HepG2 (cell line): Measurements from ENCODE around the gene KTI12. TPM values are rescaled to one million over a fixed set of nuclear protein-coding genes. Genes with fewer than 3 reads are reported as not detected.

Experiments used
- BCLAF1 ChIP-seq: fragments of 450-650 bp; IDR thresholded peaks from 2 replicates; pipeline ENCODE4 v1.6.1; 2017; ENCODE audit warnings: mild to moderate bottlenecking
- CBX5 ChIP-seq: sonication (generic); formaldehyde crosslinking; IDR thresholded peaks from 2 replicates; pipeline ENCODE4 v1.4.0; 2020; ENCODE audit warnings: missing genetic modification reagents, borderline replicate concordance
- EED ChIP-seq: sonication (generic); formaldehyde crosslinking; IDR thresholded peaks from 2 replicates; pipeline ENCODE4 v1.5.0; 2020; ENCODE audit warnings: mild to moderate bottlenecking, missing genetic modification reagents
- GPN1 ChIP-seq: sonication (generic); formaldehyde crosslinking; IDR thresholded peaks from 2 replicates; pipeline ENCODE4 v1.5.1; 2020; ENCODE audit warnings: missing genetic modification reagents, borderline replicate concordance
- MAFG ChIP-seq: sonication (generic); formaldehyde crosslinking; IDR thresholded peaks from 2 replicates; pipeline ENCODE4 v1.5.1; 2020; ENCODE audit warnings: mild to moderate bottlenecking, missing genetic modification reagents
- SSRP1 ChIP-seq: IDR thresholded peaks from 2 replicates; pipeline ENCODE4 v1.6.1; 2016; ENCODE audit warnings: control low read depth
- ZKSCAN5 ChIP-seq: sonication (generic); formaldehyde crosslinking; IDR thresholded peaks from 2 replicates; pipeline ENCODE4 v1.5.1; 2020; ENCODE audit warnings: mild to moderate bottlenecking, missing genetic modification reagents
- ZMYM4 ChIP-seq: sonication (generic); formaldehyde crosslinking; IDR thresholded peaks from 2 replicates; pipeline ENCODE4 v1.8.1; 2023; ENCODE audit warnings: mild to moderate bottlenecking, missing genetic modification reagents
- ZNF136 ChIP-seq: sonication (generic); formaldehyde crosslinking; IDR thresholded peaks from 2 replicates; pipeline ENCODE4 v1.8.1; 2022; ENCODE audit warnings: low read depth, mild to moderate bottlenecking, moderate library complexity, missing genetic modification reagents
- ZNF335 ChIP-seq: sonication (generic); formaldehyde crosslinking; IDR thresholded peaks from 2 replicates; pipeline ENCODE4 v1.4.0; 2020; ENCODE audit warnings: missing genetic modification reagents
- ZNF512 ChIP-seq: sonication (generic); formaldehyde crosslinking; IDR thresholded peaks from 2 replicates; pipeline ENCODE4 v1.4.0; 2020; ENCODE audit warnings: mild to moderate bottlenecking, missing genetic modification reagents
- ZNF563 ChIP-seq: sonication (generic); formaldehyde crosslinking; IDR thresholded peaks from 2 replicates; pipeline ENCODE4 v1.8.0; 2022; ENCODE audit warnings: mild to moderate bottlenecking, moderate library complexity, missing genetic modification reagents
- polyA plus RNA-seq, 8 experiments: library from polyadenylated mRNA; depleted of rRNA in 3 of 8; stranded (reverse) in 7 of 8; unstranded in 1 of 8; fragments of >200 nt; fragmentation: Illumina TruSeq in 4 of 8; extraction: Trizol in 4 of 8; gene quantifications; 2 replicates each; pipeline versions ENCODE4 v1.2.1 to v1.2.3, GENCODE V29; 2011 to 2016; ENCODE audit warnings: low read depth in 4 of 8, missing spikeins in 1 of 8, mixed read lengths in 1 of 8; ENCODE audit not compliant: insufficient read depth in 1 of 8
- total RNA-seq, 5 experiments: library from RNA; depleted of rRNA; stranded (reverse); fragments of >200 nt; fragmentation: Illumina TruSeq; extraction: Trizol; gene quantifications; 2 replicates each; pipeline ENCODE4 v1.2.3, GENCODE V29; 2016; ENCODE audit warnings: low read depth in 1 of 5
- TF ChIP-seq, protein P1 (sequence below), 2 experiments: sonication (generic) in 1 of 2; formaldehyde crosslinking in 1 of 2; IDR thresholded peaks; 2 replicates each; pipeline versions ENCODE4 v1.6.1 to v1.9.0; 2014 to 2022; ENCODE audit warnings: antibody characterized with exemption in 1 of 2, borderline replicate concordance in 1 of 2, inconsistent platforms in 1 of 2, low read depth in 1 of 2, missing genetic modification reagents in 1 of 2
- TF ChIP-seq, protein P2 (sequence below): IDR thresholded peaks from 2 replicates; pipeline ENCODE4 v1.6.1; 2016; ENCODE audit warnings: control low read depth
- TF ChIP-seq, protein P3 (sequence below): sonication (generic); formaldehyde crosslinking; IDR thresholded peaks from 2 replicates; pipeline ENCODE4 v1.8.0; 2023; ENCODE audit warnings: mild to moderate bottlenecking, missing genetic modification reagents

The KTI12 gene
- total and polyA plus RNA-seq, 2 of the 13 experiments (the other 11 are each of a cell fraction or from before 2014, with no cell fraction given) = 7.4 to 10.2 TPM

DNA sequence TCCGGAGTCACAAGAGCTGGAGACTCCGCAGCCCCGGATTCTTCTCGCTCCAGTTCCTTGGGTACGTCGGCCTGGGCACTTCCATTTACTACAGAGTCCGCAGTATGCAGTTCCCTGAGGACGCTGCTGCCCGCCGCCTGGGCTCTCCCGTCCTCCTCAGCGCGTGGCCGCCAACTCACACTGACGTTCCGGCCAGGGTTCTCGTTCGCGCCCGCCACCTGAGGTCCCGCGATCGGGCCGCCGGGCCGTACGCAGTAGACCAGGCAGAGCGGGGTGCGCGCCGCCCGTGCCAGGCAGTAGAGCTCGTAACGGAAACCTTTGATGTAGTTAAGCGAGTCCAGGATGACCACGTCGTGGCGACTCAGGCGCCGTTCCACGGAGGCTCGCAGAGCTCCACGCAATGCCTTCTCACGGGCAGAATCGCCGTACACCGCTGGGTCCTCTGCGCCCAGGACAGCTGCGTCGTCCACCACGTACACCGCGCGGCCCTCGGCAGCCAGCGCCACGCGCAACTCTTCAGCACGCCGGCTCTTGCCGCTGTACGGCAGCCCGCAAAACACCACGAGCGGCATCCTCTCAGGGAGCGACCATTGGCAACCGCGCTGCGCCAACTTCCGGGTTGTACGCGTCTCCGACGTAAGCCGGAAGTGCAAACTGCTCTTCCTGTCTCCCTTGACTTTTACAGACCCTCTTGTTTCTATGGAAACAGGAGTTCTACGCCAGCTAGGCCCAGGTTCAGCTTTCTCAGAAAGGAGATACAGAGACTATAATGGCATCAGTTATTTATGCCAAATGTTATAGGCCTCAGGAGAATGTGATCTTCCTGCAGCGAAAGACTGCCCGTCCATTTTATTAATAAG lies at the start of gene KTI12 (continued):
- TF ChIP-seq CBX5 (CRISPR knock-in tag) (no peak), ZMYM4 (CRISPR knock-in tag) (peak; percentile 35; the same call in 1 of the 2 replicates), BCLAF1 (no peak), ZKSCAN5 (CRISPR knock-in tag) (no peak), GPN1 (CRISPR knock-in tag) (no peak), ZNF512 (no peak), SSRP1 (CRISPR knock-in tag) (no peak), EED (CRISPR knock-in tag) (peak; percentile 76), ZNF335 (CRISPR knock-in tag) (no peak), MAFG (CRISPR knock-in tag) (no peak), ZNF136 (CRISPR knock-in tag) (no peak), ZNF563 (no peak)
- TF ChIP-seq, protein P1, sequence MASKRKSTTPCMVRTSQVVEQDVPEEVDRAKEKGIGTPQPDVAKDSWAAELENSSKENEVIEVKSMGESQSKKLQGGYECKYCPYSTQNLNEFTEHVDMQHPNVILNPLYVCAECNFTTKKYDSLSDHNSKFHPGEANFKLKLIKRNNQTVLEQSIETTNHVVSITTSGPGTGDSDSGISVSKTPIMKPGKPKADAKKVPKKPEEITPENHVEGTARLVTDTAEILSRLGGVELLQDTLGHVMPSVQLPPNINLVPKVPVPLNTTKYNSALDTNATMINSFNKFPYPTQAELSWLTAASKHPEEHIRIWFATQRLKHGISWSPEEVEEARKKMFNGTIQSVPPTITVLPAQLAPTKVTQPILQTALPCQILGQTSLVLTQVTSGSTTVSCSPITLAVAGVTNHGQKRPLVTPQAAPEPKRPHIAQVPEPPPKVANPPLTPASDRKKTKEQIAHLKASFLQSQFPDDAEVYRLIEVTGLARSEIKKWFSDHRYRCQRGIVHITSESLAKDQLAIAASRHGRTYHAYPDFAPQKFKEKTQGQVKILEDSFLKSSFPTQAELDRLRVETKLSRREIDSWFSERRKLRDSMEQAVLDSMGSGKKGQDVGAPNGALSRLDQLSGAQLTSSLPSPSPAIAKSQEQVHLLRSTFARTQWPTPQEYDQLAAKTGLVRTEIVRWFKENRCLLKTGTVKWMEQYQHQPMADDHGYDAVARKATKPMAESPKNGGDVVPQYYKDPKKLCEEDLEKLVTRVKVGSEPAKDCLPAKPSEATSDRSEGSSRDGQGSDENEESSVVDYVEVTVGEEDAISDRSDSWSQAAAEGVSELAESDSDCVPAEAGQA (IDR thresholded peaks at IDR 0.05; ENCODE audit: low read depth) = 0 out of 2 replicates have a peak, but pooled peaks have one; percentile 47
- TF ChIP-seq, protein P1 (CRISPR knock-in tag; IDR thresholded peaks at IDR 0.05; ENCODE audit: borderline replicate concordance) = no peak
- TF ChIP-seq, protein P2, sequence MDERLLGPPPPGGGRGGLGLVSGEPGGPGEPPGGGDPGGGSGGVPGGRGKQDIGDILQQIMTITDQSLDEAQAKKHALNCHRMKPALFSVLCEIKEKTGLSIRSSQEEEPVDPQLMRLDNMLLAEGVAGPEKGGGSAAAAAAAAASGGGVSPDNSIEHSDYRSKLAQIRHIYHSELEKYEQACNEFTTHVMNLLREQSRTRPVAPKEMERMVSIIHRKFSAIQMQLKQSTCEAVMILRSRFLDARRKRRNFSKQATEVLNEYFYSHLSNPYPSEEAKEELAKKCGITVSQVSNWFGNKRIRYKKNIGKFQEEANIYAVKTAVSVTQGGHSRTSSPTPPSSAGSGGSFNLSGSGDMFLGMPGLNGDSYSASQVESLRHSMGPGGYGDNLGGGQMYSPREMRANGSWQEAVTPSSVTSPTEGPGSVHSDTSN (CRISPR knock-in tag) = no peak
- TF ChIP-seq, protein P3, sequence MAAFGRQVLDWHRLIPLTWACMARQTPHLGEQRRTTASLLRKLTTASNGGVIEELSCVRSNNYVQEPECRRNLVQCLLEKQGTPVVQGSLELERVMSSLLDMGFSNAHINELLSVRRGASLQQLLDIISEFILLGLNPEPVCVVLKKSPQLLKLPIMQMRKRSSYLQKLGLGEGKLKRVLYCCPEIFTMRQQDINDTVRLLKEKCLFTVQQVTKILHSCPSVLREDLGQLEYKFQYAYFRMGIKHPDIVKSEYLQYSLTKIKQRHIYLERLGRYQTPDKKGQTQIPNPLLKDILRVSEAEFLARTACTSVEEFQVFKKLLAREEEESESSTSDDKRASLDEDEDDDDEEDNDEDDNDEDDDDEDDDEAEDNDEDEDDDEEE (CRISPR knock-in tag) = 0 out of 2 replicates have a peak, but pooled peaks have one; percentile 28
